Mucosa of stomach (tissue), 1 donor: Measurements from ENCODE around the gene ETV4.

Source experiments
- H3K27me3 ChIP-seq: one replicate; pipeline ENCODE4 v1.7.0; 2013; ENCODE audit warnings: mild to moderate bottlenecking, low read length; ENCODE audit not compliant: control insufficient read depth, insufficient read depth
- H3K36me3 ChIP-seq: one replicate; pipeline ENCODE4 v1.7.0; 2013; ENCODE audit warnings: low read length; ENCODE audit not compliant: control insufficient read depth, insufficient read depth
- H3K4me1 ChIP-seq: one replicate; pipeline ENCODE4 v1.7.0; 2013; ENCODE audit warnings: mild to moderate bottlenecking, low read length; ENCODE audit not compliant: control insufficient read depth, insufficient read depth
- H3K4me3 ChIP-seq: one replicate; pipeline ENCODE4 v1.7.0; 2013; ENCODE audit warnings: low read length
- H3K9ac ChIP-seq: one replicate; pipeline ENCODE4 v1.7.0; 2013; ENCODE audit warnings: mild to moderate bottlenecking, low read length, moderate library complexity
- H3K9me3 ChIP-seq: one replicate; pipeline ENCODE4 v1.7.0; 2013; ENCODE audit warnings: mild to moderate bottlenecking, low read length, moderate library complexity; ENCODE audit not compliant: control insufficient read depth
- donor health status: Pancreatic carcinoma.

ETV4 gene

DNA sequence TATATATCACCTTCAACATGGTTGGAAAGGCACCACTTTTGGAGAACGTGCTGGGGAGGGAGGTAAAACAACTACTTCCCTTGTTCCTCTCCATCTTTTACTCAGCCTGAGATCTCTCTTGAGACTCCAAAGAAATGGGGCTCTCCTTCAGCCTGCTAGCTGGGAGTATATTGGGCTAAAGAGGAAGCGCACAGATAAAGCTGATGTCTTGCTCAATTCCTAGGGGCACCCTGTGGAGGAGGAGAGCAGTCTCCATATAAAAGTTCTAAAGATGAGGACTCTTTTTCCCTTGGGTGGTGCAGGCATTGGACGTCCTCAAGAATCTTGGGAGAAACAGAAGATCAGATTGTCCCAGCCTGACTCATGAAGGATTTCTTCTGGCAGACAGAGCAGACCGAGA is 4.6 kb upstream of the ETV4 start:
- Histone ChIP-seq H3K4me3 (no peak overlapping the region), H3K27me3 (peaks cover 13% of the 10 kb centered on the region), H3K36me3 (no peaks in the 10 kb centered on the region), H3K4me1 (peaks cover 17% of the 10 kb centered on the region), H3K9ac (no peak overlapping the region), H3K9me3 (no peaks in the 10 kb centered on the region)

- no peak overlapping the region for H3K4me3 ChIP-seq
- peaks cover 23% of the 10 kb centered on the region for H3K4me1 ChIP-seq
- no peaks in the 10 kb centered on the region for H3K36me3 ChIP-seq
- peaks cover 25% of the 10 kb centered on the region for H3K27me3 ChIP-seq
- no peaks in the 10 kb centered on the region for H3K9me3 ChIP-seq
- H3K9ac ChIP-seq, result no peak overlapping the region
Measured at GRCh38 chr17:43549496-43549895, 3.4 kb upstream of the ETV4 start.

- Histone ChIP-seq H3K4me1 (peaks cover 29% of the 10 kb centered on the region), H3K4me3 (no peak overlapping the region), H3K27me3 (peaks cover 29% of the 10 kb centered on the region), H3K9me3 (no peaks in the 10 kb centered on the region), H3K9ac (no peak overlapping the region), H3K36me3 (no peaks in the 10 kb centered on the region)
Measured at GRCh38 chr17:43548689-43549379, 2.7 kb upstream of the ETV4 start.

DNA sequence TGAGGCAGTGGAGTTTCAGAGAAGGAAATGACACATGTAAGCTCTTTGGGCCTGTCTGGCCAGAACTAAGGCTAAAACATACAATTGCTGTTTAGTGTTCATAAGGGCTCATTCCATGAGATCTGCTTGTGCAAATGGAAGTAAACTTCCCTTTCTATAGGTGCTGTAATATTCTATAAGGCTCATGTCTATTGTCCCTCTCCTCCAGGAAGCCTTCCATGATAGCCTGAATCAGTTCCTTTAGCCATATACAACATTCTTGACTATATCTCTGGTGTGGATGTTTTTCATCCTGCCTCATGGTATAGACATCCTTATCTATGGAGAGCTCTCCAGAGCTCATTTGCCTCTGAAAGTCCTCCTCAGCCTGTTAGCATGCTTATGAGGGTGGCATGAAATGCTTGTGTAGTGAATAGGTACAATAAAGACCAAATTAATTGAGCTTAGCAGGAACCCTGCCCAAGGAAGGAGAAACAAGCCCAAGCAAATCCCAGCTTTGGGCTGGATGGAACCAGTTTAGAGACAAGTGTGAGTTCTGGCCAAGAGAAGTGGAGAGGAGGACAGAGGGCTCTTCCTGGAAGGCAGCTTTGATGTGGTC is 1.6 kb upstream of the ETV4 start:
- no peaks in the 10 kb centered on the region for H3K9me3 ChIP-seq

GRCh38 chr17:43547189-43547550 is 1.0 kb upstream of the ETV4 start:
- no peaks in the 10 kb centered on the region for H3K9me3 ChIP-seq
- no peaks in the 10 kb centered on the region for H3K36me3 ChIP-seq
- H3K27me3 ChIP-seq, result peaks cover 38% of the 10 kb centered on the region
- peaks cover 23% of the 10 kb centered on the region for H3K4me1 ChIP-seq
- no peak overlapping the region for H3K4me3 ChIP-seq
- H3K9ac ChIP-seq, result no peak overlapping the region

More for the DNA sequence above, 1.6 kb upstream of the ETV4 start:
- H3K27me3 ChIP-seq, result peaks cover 35% of the 10 kb centered on the region
- H3K9ac ChIP-seq, result no peak overlapping the region
- no peaks in the 10 kb centered on the region for H3K36me3 ChIP-seq
- H3K4me3 ChIP-seq, result no peak overlapping the region
- peaks cover 27% of the 10 kb centered on the region for H3K4me1 ChIP-seq

- H3K9me3 ChIP-seq, result no peaks in the 10 kb centered on the region
- peaks cover 21% of the 10 kb centered on the region for H3K4me1 ChIP-seq
- H3K4me3 ChIP-seq, result no peak overlapping the region
- H3K36me3 ChIP-seq, result no peaks in the 10 kb centered on the region
- H3K27me3 ChIP-seq, result peaks cover 38% of the 10 kb centered on the region
- peak overlapping the region; percentile 37 for H3K9ac ChIP-seq
Measured at GRCh38 chr17:43545383-43545632, 832 bp downstream of the ETV4 start.

GRCh38 chr17:43543771-43544575 is 2.2 kb downstream of the ETV4 start:
- H3K4me1 ChIP-seq, result peaks cover 21% of the 10 kb centered on the region
- no peaks in the 10 kb centered on the region for H3K36me3 ChIP-seq
- H3K4me3 ChIP-seq, result no peak overlapping the region
- no peaks in the 10 kb centered on the region for H3K9me3 ChIP-seq
- H3K27me3 ChIP-seq, result peaks cover 33% of the 10 kb centered on the region
- peak overlapping the region; percentile 23 for H3K9ac ChIP-seq

DNA sequence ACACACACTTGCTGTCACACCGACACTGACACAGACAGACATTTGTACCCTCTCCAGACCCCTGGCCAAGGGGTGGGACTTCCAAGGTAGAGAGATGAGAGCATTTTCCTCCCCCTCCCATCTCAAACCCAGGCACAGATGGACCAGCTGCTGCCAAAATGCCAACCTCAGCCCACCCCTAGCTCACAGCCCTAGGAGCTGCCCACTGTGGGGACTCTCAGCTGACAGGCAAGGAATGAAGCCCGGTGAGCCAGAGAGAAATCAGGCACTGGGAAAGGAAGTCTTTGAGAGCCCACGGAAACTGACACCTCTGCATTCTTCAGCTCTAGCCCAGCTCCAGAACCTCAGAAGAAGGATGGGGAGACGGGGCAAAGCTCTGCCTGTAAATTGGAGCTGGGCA is 2.8 kb downstream of the ETV4 start:
- H3K36me3 ChIP-seq, result no peaks in the 10 kb centered on the region
- no peaks in the 10 kb centered on the region for H3K9me3 ChIP-seq
- H3K27me3 ChIP-seq, result peaks cover 33% of the 10 kb centered on the region
- no peak overlapping the region for H3K9ac ChIP-seq
- no peak overlapping the region for H3K4me3 ChIP-seq
- peaks cover 21% of the 10 kb centered on the region for H3K4me1 ChIP-seq

DNA sequence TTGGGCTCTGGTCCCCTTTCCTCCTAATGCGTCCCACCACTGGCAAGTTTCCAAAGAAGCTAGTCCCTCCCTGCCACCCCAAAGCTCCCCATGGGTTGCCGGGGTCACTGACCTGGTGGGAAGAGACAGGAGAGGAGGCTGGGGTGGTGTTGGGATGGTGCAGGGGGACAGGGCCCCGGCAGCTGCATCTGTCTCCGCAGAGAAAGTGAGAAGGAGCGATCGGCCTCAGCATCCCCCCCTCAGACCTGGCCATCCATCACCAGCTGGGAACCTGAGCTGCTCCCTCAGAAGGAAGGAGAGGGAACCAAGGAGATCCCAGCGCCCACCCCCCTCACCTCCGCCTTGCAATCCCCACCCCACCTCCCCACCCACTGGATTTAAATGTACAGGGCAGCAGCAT is 3.3 kb downstream of the ETV4 start:
- H3K4me3 ChIP-seq, result no peak overlapping the region
- H3K27me3 ChIP-seq, result peaks cover 32% of the 10 kb centered on the region
- no peaks in the 10 kb centered on the region for H3K9me3 ChIP-seq
- no peak overlapping the region for H3K9ac ChIP-seq
- H3K4me1 ChIP-seq, result peaks cover 21% of the 10 kb centered on the region
- H3K36me3 ChIP-seq, result no peaks in the 10 kb centered on the region

GRCh38 chr17:43540821-43541674 is 5.1 kb downstream of the ETV4 start:
- no peak overlapping the region for H3K4me3 ChIP-seq
- H3K4me1 ChIP-seq, result peaks cover 15% of the 10 kb centered on the region
- H3K36me3 ChIP-seq, result no peaks in the 10 kb centered on the region
- no peak overlapping the region for H3K9ac ChIP-seq
- H3K27me3 ChIP-seq, result peaks cover 29% of the 10 kb centered on the region
- no peaks in the 10 kb centered on the region for H3K9me3 ChIP-seq

GRCh38 chr17:43536236-43536992 is 9.7 kb downstream of the ETV4 start:
- H3K9me3 ChIP-seq, result no peaks in the 10 kb centered on the region
- peaks cover 6% of the 10 kb centered on the region for H3K4me1 ChIP-seq
- H3K36me3 ChIP-seq, result no peaks in the 10 kb centered on the region
- H3K4me3 ChIP-seq, result no peak overlapping the region
- H3K27me3 ChIP-seq, result no peaks in the 10 kb centered on the region
- no peak overlapping the region for H3K9ac ChIP-seq
